Measurements from ENCODE around the gene GSPT1. TPM values are rescaled to one million over a fixed set of nuclear protein-coding genes. Genes with fewer than 3 reads are reported as not detected.

GSPT1 gene
- polyA plus RNA-seq, 1 donor from 2014 or later = 31.3 TPM

DNA sequence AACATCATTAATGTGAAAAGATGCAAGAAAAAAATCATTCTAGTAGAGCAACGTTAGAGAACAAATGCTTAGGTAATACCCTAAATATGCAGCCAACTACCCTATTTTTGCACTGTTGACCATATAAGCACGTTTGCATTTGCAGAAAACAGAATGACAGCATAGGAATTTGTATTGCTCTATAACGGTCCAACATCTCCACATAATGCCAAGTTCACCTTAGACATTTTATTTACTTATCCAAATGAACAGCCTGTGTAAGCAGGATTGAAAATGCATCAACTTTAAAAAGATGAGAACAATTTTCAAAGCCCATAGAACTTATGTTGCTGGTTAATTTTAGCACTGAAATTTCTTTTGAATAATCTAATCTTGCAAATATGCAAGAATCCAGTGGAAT lies 45.4 kb downstream of the GSPT1 start:
- no peaks in the 10 kb centered on the region for H3K79me2 ChIP-seq (replicated peaks; ENCODE audit: insufficient read depth, low read length)
- no peak overlapping the region for H3K27ac ChIP-seq (ENCODE audit: low read length)

DNA sequence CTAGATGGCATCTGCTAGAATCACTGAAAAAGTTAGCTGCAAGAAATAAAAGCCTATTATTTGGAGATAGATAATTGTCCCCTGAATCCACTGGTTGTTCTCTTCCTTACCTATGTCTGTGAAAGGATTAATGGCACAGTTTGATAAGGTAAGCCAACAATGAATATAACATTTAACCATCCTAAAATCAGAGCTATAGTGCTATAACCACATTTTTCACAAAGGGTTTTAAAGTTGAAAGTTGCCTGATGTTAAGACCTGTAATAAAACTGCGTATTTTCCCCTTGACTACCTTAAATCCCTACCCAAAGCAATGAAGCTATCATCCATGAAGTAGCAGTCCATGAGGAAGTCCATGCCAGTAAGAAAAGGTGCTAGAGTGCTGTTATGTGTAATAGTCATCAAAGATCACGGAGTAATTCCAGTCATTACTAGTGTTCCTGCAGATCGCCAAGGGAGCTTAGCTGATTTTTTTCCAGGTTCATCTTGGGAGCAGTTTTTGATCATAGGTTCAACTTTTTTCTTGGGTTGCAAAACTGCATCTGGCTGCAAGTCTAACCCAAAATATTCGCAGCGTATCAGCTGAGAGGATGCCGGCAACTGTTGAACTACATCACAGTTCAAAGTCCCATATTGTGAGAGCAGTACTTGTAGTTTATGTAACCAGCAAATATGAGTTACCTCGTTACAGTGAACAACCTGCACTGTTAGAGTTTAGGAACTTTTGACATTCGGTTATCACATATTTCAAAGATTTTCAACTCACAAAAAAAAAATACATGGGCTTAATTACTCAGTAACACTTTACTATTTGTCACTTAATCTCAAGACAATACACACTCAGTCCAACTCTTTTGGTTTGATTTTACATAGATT lies 46.2 kb downstream of the GSPT1 start:
- Histone ChIP-seq H3K79me2 (replicated peaks; ENCODE audit: insufficient read depth, low read length) (no peaks in the 10 kb centered on the region), H3K9me3 (ENCODE audit: low read length) (no peaks in the 10 kb centered on the region), H3K36me3 (ENCODE audit: insufficient read depth, low read length) (no peaks in the 10 kb centered on the region), H3K27me3 (ENCODE audit: insufficient read depth, low read depth, low read length) (no peaks in the 10 kb centered on the region), H4K20me1 (ENCODE audit: insufficient read depth) (no peaks in the 10 kb centered on the region), H3K4me3 (ENCODE audit: low read length) (no peak overlapping the region), H2AFZ (ENCODE audit: low read depth, low read length) (no peak overlapping the region), H3F3A (ENCODE audit: insufficient read depth, low read length, poor library complexity, severe bottlenecking) (no peaks in the 10 kb centered on the region), H3K9me2 (ENCODE audit: insufficient read depth, low read length) (no peaks in the 10 kb centered on the region), H3K4me2 (ENCODE audit: low read length) (no peak overlapping the region), H3K9ac (ENCODE audit: low read length) (no peak overlapping the region), H3K27ac (ENCODE audit: low read length) (no peak overlapping the region)
- TF ChIP-seq EZH2 (IDR thresholded peaks at IDR 0.05; ENCODE audit: borderline replicate concordance, insufficient read depth, low read length, poor library complexity, severe bottlenecking) (no peak), POLR2AphosphoS5 (IDR thresholded peaks at IDR 0.05) (no peak), SMC3 (conservative IDR thresholded peaks at IDR 0.05; ENCODE audit: poor library complexity) (no peak)
- TF ChIP-seq, protein P1, sequence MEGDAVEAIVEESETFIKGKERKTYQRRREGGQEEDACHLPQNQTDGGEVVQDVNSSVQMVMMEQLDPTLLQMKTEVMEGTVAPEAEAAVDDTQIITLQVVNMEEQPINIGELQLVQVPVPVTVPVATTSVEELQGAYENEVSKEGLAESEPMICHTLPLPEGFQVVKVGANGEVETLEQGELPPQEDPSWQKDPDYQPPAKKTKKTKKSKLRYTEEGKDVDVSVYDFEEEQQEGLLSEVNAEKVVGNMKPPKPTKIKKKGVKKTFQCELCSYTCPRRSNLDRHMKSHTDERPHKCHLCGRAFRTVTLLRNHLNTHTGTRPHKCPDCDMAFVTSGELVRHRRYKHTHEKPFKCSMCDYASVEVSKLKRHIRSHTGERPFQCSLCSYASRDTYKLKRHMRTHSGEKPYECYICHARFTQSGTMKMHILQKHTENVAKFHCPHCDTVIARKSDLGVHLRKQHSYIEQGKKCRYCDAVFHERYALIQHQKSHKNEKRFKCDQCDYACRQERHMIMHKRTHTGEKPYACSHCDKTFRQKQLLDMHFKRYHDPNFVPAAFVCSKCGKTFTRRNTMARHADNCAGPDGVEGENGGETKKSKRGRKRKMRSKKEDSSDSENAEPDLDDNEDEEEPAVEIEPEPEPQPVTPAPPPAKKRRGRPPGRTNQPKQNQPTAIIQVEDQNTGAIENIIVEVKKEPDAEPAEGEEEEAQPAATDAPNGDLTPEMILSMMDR (IDR thresholded peaks at IDR 0.05; ENCODE audit: poor library complexity, severe bottlenecking) = no peak

More for the DNA sequence above, 45.4 kb downstream of the GSPT1 start:
- no peaks in the 10 kb centered on the region for H3F3A ChIP-seq (ENCODE audit: insufficient read depth, low read length, poor library complexity, severe bottlenecking)
- no peaks in the 10 kb centered on the region for H3K36me3 ChIP-seq (ENCODE audit: insufficient read depth, low read length)
- no peak for TF ChIP-seq EP300 (conservative IDR thresholded peaks at IDR 0.05; ENCODE audit: poor library complexity, severe bottlenecking)
- TF ChIP-seq, protein P1 (IDR thresholded peaks at IDR 0.05; ENCODE audit: poor library complexity, severe bottlenecking) = no peak
- TF ChIP-seq SMC3 (conservative IDR thresholded peaks at IDR 0.05; ENCODE audit: poor library complexity) = no peak
- TF ChIP-seq, protein P2, sequence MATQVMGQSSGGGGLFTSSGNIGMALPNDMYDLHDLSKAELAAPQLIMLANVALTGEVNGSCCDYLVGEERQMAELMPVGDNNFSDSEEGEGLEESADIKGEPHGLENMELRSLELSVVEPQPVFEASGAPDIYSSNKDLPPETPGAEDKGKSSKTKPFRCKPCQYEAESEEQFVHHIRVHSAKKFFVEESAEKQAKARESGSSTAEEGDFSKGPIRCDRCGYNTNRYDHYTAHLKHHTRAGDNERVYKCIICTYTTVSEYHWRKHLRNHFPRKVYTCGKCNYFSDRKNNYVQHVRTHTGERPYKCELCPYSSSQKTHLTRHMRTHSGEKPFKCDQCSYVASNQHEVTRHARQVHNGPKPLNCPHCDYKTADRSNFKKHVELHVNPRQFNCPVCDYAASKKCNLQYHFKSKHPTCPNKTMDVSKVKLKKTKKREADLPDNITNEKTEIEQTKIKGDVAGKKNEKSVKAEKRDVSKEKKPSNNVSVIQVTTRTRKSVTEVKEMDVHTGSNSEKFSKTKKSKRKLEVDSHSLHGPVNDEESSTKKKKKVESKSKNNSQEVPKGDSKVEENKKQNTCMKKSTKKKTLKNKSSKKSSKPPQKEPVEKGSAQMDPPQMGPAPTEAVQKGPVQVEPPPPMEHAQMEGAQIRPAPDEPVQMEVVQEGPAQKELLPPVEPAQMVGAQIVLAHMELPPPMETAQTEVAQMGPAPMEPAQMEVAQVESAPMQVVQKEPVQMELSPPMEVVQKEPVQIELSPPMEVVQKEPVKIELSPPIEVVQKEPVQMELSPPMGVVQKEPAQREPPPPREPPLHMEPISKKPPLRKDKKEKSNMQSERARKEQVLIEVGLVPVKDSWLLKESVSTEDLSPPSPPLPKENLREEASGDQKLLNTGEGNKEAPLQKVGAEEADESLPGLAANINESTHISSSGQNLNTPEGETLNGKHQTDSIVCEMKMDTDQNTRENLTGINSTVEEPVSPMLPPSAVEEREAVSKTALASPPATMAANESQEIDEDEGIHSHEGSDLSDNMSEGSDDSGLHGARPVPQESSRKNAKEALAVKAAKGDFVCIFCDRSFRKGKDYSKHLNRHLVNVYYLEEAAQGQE (IDR thresholded peaks at IDR 0.05; ENCODE audit: borderline replicate concordance) = no peak
- no peak for TF ChIP-seq RAD21 (conservative IDR thresholded peaks at IDR 0.05)
- no peak for TF ChIP-seq MXI1 (conservative IDR thresholded peaks at IDR 0.05; ENCODE audit: poor library complexity, severe bottlenecking)
- no peak for TF ChIP-seq TAF1 (IDR thresholded peaks at IDR 0.05; ENCODE audit: low read depth)
- no peak for TF ChIP-seq EZH2 (IDR thresholded peaks at IDR 0.05; ENCODE audit: borderline replicate concordance, insufficient read depth, low read length, poor library complexity, severe bottlenecking)
- TF ChIP-seq POLR2AphosphoS5 (IDR thresholded peaks at IDR 0.05) = no peak
- no peak overlapping the region for H3K9ac ChIP-seq (ENCODE audit: low read length)
- no peaks in the 10 kb centered on the region for H3K9me3 ChIP-seq (ENCODE audit: low read length)
- H3K4me3 ChIP-seq (ENCODE audit: low read length) = no peak overlapping the region
- no peaks in the 10 kb centered on the region for H3K27me3 ChIP-seq (ENCODE audit: insufficient read depth, low read depth, low read length)
- H4K20me1 ChIP-seq (ENCODE audit: insufficient read depth) = no peaks in the 10 kb centered on the region
- no peak overlapping the region for H3K4me2 ChIP-seq (ENCODE audit: low read length)
- H3K9me2 ChIP-seq (ENCODE audit: insufficient read depth, low read length) = no peaks in the 10 kb centered on the region
- no peak overlapping the region for H2AFZ ChIP-seq (ENCODE audit: low read depth, low read length)

Measured in neural cell (in vitro differentiated cells).